Esophagus squamous epithelium (tissue), 4 donors: ENCODE measurements around the gene DKK3.

Source experiments
- POLR2A ChIP-seq, 4 donors: fragments of 450-650 bp; IDR thresholded peaks; one replicate each; pipeline ENCODE4 v1.6.1; 2017; ENCODE audit warnings: antibody characterized with exemption in 4 of 4, mild to moderate bottlenecking in 4 of 4, moderate library complexity in 3 of 4
- TF ChIP-seq, protein P1 (sequence below), 6 experiments: fragments of 450-650 bp in 4 of 6; fragments of 200-600 bp in 2 of 6; sonication (generic) in 2 of 6; IDR thresholded peaks; one replicate each; pipeline ENCODE4 v1.5.1; 2016 to 2019; ENCODE audit warnings: antibody characterized with exemption in 6 of 6, mild to moderate bottlenecking in 4 of 6, moderate library complexity in 4 of 6

DNA sequence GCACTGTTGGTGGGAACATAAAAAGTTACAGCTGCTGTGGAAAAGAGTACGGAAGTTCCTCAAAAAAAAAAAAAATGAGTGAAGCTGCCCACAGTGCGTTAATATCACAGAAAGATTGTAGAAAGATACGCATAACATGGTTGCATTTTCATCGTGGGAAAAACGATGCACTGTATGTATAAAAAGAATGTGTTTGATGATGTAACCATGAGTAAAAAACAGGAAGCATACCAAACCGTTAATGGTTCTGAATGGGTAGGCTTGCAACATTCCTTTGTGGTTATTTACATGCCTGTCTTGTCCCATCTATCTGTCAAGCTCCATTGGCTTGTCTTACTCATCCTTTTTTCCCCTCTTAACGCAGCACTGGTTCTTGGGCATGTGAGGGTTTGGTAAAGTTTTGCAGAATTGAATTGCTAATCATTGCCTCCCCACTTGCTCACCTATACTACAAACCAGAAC lies 33.8 kb upstream of the DKK3 start:
- TF ChIP-seq, protein P1, sequence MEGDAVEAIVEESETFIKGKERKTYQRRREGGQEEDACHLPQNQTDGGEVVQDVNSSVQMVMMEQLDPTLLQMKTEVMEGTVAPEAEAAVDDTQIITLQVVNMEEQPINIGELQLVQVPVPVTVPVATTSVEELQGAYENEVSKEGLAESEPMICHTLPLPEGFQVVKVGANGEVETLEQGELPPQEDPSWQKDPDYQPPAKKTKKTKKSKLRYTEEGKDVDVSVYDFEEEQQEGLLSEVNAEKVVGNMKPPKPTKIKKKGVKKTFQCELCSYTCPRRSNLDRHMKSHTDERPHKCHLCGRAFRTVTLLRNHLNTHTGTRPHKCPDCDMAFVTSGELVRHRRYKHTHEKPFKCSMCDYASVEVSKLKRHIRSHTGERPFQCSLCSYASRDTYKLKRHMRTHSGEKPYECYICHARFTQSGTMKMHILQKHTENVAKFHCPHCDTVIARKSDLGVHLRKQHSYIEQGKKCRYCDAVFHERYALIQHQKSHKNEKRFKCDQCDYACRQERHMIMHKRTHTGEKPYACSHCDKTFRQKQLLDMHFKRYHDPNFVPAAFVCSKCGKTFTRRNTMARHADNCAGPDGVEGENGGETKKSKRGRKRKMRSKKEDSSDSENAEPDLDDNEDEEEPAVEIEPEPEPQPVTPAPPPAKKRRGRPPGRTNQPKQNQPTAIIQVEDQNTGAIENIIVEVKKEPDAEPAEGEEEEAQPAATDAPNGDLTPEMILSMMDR (IDR thresholded peaks at IDR 0.05): no peak
- no peak for TF ChIP-seq POLR2A (IDR thresholded peaks at IDR 0.05)
